ENCODE results near the gene DPYSL5.
"Not testable (repeated sequence)": the region's sequence is repeated elsewhere in the genome, so short reads cannot be mapped to it uniquely, and the experiment has no call there.

Gene DPYSL5

DNA sequence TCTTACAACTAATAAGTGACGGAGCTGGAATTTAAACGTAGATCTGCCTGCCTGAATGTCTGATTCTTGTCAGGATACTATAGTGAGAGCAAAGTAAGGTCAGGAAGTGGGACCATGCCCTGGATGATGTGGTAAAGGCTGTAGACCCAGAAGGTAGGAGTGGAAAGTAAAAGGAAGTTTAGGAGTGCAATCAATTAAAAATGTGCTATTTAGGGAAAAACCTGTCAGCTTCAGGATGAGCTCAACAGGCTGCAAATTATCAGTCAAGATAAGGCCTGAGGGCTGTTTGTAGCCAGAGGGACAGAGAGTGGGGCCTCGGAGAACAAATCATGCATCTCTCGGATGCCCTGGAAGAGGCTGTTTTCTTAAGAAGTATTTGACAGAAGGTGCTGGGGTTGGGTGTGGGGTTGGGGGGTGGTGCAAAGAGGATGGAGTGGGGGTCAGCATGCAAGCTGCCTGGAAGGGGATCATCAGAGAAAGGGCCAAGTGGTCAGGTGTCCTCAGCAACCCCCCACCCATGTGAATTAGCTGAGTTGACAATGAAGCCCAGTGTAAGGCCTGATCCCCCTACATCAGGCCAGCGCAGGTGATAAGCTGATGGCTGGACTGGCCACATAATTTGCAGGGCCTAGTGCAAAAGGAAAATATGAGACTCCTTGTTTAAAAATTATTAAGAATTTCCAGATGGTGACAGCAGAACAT, 69.4 kb downstream of the DPYSL5 start:
- H3K27ac ChIP-seq (ENCODE audit: low read length), result no peak overlapping the region
- no peaks in the 10 kb centered on the region for H3K9me3 ChIP-seq (ENCODE audit: insufficient read depth, low read length)
- no peaks in the 10 kb centered on the region for H4K20me1 ChIP-seq (ENCODE audit: insufficient read depth, low read length)
- H3K36me3 ChIP-seq (replicated peaks; ENCODE audit: low read depth, low read length), result no peaks in the 10 kb centered on the region
- H3K79me2 ChIP-seq (ENCODE audit: low read length), result no peaks in the 10 kb centered on the region
- no peak overlapping the region for H3K4me3 ChIP-seq (ENCODE audit: low read length)
- peaks cover under 1% of the 10 kb centered on the region for H3K4me1 ChIP-seq (ENCODE audit: low read length)
- no peak for TF ChIP-seq EZH2phosphoT487 (IDR thresholded peaks at IDR 0.05; ENCODE audit: low read depth)
- TF ChIP-seq, protein P1, sequence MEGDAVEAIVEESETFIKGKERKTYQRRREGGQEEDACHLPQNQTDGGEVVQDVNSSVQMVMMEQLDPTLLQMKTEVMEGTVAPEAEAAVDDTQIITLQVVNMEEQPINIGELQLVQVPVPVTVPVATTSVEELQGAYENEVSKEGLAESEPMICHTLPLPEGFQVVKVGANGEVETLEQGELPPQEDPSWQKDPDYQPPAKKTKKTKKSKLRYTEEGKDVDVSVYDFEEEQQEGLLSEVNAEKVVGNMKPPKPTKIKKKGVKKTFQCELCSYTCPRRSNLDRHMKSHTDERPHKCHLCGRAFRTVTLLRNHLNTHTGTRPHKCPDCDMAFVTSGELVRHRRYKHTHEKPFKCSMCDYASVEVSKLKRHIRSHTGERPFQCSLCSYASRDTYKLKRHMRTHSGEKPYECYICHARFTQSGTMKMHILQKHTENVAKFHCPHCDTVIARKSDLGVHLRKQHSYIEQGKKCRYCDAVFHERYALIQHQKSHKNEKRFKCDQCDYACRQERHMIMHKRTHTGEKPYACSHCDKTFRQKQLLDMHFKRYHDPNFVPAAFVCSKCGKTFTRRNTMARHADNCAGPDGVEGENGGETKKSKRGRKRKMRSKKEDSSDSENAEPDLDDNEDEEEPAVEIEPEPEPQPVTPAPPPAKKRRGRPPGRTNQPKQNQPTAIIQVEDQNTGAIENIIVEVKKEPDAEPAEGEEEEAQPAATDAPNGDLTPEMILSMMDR (IDR thresholded peaks at IDR 0.05; ENCODE audit: low read depth, low read length), result no peak
- H3K4me2 ChIP-seq (ENCODE audit: low read length), result no peak overlapping the region
- H3K27me3 ChIP-seq (ENCODE audit: low read depth, low read length), result peaks cover 41% of the 10 kb centered on the region; the same call in 1 of the 2 replicates
- H2AFZ ChIP-seq (ENCODE audit: low read depth, low read length), result no peak overlapping the region
- no peak overlapping the region for H3K9ac ChIP-seq (ENCODE audit: low read length)

DNA sequence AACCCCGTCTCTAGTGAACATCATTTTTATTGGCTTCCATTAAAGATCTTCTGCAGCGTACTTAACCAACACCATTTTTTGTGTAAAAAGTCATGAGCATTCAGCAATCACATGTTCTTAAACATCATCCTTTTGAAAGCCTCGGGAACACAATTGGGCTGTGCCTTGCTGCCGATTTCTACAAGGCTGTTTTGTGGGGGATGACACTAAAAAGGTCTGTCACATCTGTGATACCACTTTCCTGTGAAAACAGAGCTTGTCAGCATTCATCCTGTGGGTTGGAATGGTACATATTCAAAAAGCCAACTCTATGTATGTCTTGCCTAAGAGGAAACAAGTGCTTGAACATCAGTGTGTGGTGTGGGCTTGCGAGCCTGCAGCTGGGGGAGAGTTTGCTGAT, 73.4 kb downstream of the DPYSL5 start:
- H2AFZ ChIP-seq (ENCODE audit: low read depth, low read length), result no peak overlapping the region

DNA sequence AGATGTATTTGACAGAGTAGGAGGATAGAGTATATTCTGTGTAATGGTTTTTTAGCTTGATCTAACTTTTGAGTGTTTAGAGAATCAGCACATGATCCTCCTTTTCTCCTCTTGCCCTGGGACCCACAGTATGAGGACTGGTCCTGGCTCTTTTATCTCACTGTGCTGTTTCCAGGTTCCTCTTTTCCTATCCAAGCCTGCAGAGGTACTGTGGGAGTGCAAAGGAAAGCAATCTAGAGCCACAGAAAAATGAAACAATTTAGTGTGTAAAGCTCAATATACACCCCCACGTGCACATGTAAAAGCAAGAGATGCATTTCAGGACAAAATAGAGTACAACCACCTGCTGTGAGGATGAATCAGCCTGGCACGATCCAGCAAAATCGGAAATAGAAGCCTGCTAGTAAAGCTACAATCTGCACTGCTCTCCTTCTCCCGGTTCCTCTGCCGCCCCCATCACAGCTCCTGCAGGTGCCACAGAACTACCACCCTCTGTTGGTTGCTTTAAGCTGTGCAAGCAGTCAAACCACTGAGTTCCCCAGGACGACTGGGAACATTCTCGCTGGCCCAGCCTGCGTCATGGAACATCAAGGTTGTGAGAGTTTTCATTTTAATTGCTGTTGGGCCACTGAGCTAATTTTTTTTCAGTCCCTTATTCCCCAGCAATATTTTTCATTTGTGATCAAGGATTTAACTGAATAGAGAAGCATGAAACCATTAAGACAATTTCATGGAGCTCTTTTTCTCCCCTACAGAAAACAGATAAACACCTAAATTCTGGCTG, 74.7 kb downstream of the DPYSL5 start:
- no peak for TF ChIP-seq EZH2phosphoT487 (IDR thresholded peaks at IDR 0.05; ENCODE audit: low read depth)
- TF ChIP-seq, protein P1 (IDR thresholded peaks at IDR 0.05; ENCODE audit: low read depth, low read length), result peak; percentile 74
- H3K4me2 ChIP-seq (ENCODE audit: low read length), result peak overlapping the region; percentile 69
- H4K20me1 ChIP-seq (ENCODE audit: insufficient read depth, low read length), result no peaks in the 10 kb centered on the region
- no peak overlapping the region for H3K27ac ChIP-seq (ENCODE audit: low read length)
- no peaks in the 10 kb centered on the region for H3K9me3 ChIP-seq (ENCODE audit: insufficient read depth, low read length)
- H3K36me3 ChIP-seq (replicated peaks; ENCODE audit: low read depth, low read length), result no peaks in the 10 kb centered on the region
- H3K4me3 ChIP-seq (ENCODE audit: low read length), result peak overlapping the region; percentile 33; the same call in 1 of the 2 replicates
- no peak overlapping the region for H2AFZ ChIP-seq (ENCODE audit: low read depth, low read length)
- peaks cover 9% of the 10 kb centered on the region; the same call in 1 of the 2 replicates for H3K27me3 ChIP-seq (ENCODE audit: low read depth, low read length)
- H3K9ac ChIP-seq (ENCODE audit: low read length), result no peak overlapping the region
- peaks cover 4% of the 10 kb centered on the region for H3K4me1 ChIP-seq (ENCODE audit: low read length)
- no peaks in the 10 kb centered on the region for H3K79me2 ChIP-seq (ENCODE audit: low read length)

More for the DNA sequence above, 73.4 kb downstream of the DPYSL5 start:
- peaks cover 4% of the 10 kb centered on the region for H3K4me1 ChIP-seq (ENCODE audit: low read length)
- H3K36me3 ChIP-seq (replicated peaks; ENCODE audit: low read depth, low read length), result no peaks in the 10 kb centered on the region
- H3K9me3 ChIP-seq (ENCODE audit: insufficient read depth, low read length), result no peaks in the 10 kb centered on the region
- TF ChIP-seq, protein P1 (IDR thresholded peaks at IDR 0.05; ENCODE audit: low read depth, low read length), result no peak
- no peak for TF ChIP-seq EZH2phosphoT487 (IDR thresholded peaks at IDR 0.05; ENCODE audit: low read depth)
- peaks cover 13% of the 10 kb centered on the region; the same call in 1 of the 2 replicates for H3K27me3 ChIP-seq (ENCODE audit: low read depth, low read length)
- H3K27ac ChIP-seq (ENCODE audit: low read length), result no peak overlapping the region
- H3K4me3 ChIP-seq (ENCODE audit: low read length), result no peak overlapping the region
- H3K4me2 ChIP-seq (ENCODE audit: low read length), result no peak overlapping the region
- H3K79me2 ChIP-seq (ENCODE audit: low read length), result no peaks in the 10 kb centered on the region
- no peak overlapping the region for H3K9ac ChIP-seq (ENCODE audit: low read length)
- no peaks in the 10 kb centered on the region for H4K20me1 ChIP-seq (ENCODE audit: insufficient read depth, low read length)

DNA sequence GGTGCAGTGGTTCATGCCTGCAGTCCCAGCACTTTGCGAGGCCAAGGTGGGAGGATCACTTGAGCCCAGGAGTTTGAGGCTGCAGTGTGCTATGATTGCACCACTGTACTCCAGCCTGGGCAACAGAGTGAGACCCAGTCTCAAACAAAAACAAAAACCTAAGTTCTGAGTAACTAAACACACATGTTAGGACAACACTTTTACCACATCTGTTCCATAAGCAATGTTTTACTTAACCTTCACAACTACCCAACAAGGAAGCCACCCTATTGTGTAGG, 75.2 kb downstream of the DPYSL5 start:
- H3K36me3 ChIP-seq (replicated peaks; ENCODE audit: low read depth, low read length); H4K20me1 ChIP-seq (ENCODE audit: insufficient read depth, low read length); H3K27me3 ChIP-seq (ENCODE audit: low read depth, low read length); H3K4me3 ChIP-seq (ENCODE audit: low read length); H3K9me3 ChIP-seq (ENCODE audit: insufficient read depth, low read length); H3K4me1 ChIP-seq (ENCODE audit: low read length); H3K27ac ChIP-seq (ENCODE audit: low read length); H3K4me2 ChIP-seq (ENCODE audit: low read length); H3K9ac ChIP-seq (ENCODE audit: low read length); H2AFZ ChIP-seq (ENCODE audit: low read depth, low read length); H3K79me2 ChIP-seq (ENCODE audit: low read length): not testable (repeated sequence)
